Esophagus muscularis mucosa (tissue), 4 donors: Measurements from ENCODE around the gene ELF2. TPM values are rescaled to one million over a fixed set of nuclear protein-coding genes. Genes with fewer than 3 reads are reported as not detected.

Experiments
- DNase-seq: peaks from one replicate; pipeline ENCODE4 v3.0.0-alpha.2; 2017; ENCODE audit errors: extremely low spot score
- H3K27ac ChIP-seq, 4 donors: fragments of 200-600 bp; sonication (generic); replicated peaks in 1 of 4; 1 replicate in 3 of 4; 2 replicates in 1 of 4; pipeline ENCODE4 v1.5.1; 2016 to 2019; ENCODE audit warnings: mild to moderate bottlenecking in 1 of 4
- H3K27me3 ChIP-seq, 4 donors: fragments of 200-600 bp; sonication (generic); one replicate each; pipeline versions ENCODE4 v1.5.1 to v1.6.0; 2016 to 2019
- H3K36me3 ChIP-seq, 4 donors: fragments of 200-600 bp; sonication (generic); one replicate each; pipeline ENCODE4 v1.5.1; 2016 to 2019
- H3K4me1 ChIP-seq, 4 donors: fragments of 200-600 bp; sonication (generic); one replicate each; pipeline ENCODE4 v1.5.1; 2016 to 2019
- H3K4me3 ChIP-seq, 4 donors: fragments of 200-600 bp; sonication (generic); 1 replicate in 2 of 4; 2 replicates in 2 of 4; pipeline ENCODE4 v1.5.1; 2016 to 2019; ENCODE audit warnings: mild to moderate bottlenecking in 4 of 4, moderate library complexity in 1 of 4
- H3K9me3 ChIP-seq, 4 donors: fragments of 200-600 bp; sonication (generic); 1 replicate in 3 of 4; 2 replicates in 1 of 4; pipeline ENCODE4 v1.5.1; 2016 to 2019
- EP300 ChIP-seq: sonication (generic); formaldehyde crosslinking; IDR thresholded peaks from one replicate; pipeline ENCODE4 v1.6.1; 2017; ENCODE audit warnings: antibody characterized with exemption
- POLR2A ChIP-seq: fragments of 450-650 bp; IDR thresholded peaks from one replicate; pipeline ENCODE4 v1.6.1; 2017; ENCODE audit warnings: antibody characterized with exemption, moderate library complexity, mild to moderate bottlenecking, low read depth
- POLR2AphosphoS5 ChIP-seq, 2 donors: sonication (generic); formaldehyde crosslinking; IDR thresholded peaks; one replicate each; pipeline ENCODE4 v1.6.1; 2017; ENCODE audit warnings: antibody characterized with exemption in 2 of 2
- whole genome bisulfite sequencing: methylation state at CpG from one replicate; pipeline ENCODE4 v1.1.5; 2018; 5-methylcytosine and 5-hydroxymethylcytosine counted together
- intact Hi-C: fragments of 100-400 bp; cut with DNase I; formaldehyde crosslinking; loops from one replicate; pipeline ENCODE4 v1.15.1; 2023
- total RNA-seq, 4 donors: library from RNA; depleted of rRNA; stranded (reverse); fragments of >200 nt; gene quantifications; one replicate each; pipeline versions ENCODE4 v1.1.0 to v1.2.1, GENCODE V29; 2016
- TF ChIP-seq, protein P1 (sequence below), 3 experiments: fragments of 200-600 bp in 2 of 3; fragments of 450-650 bp in 1 of 3; sonication (generic) in 2 of 3; IDR thresholded peaks; one replicate each; pipeline ENCODE4 v1.5.1; 2017 to 2019; ENCODE audit warnings: antibody characterized with exemption in 3 of 3, mild to moderate bottlenecking in 2 of 3, moderate library complexity in 1 of 3

Gene ELF2
- total RNA-seq, 4 donors from 2014 or later: 52.3 to 68.5 (median 60.7) TPM

DNA sequence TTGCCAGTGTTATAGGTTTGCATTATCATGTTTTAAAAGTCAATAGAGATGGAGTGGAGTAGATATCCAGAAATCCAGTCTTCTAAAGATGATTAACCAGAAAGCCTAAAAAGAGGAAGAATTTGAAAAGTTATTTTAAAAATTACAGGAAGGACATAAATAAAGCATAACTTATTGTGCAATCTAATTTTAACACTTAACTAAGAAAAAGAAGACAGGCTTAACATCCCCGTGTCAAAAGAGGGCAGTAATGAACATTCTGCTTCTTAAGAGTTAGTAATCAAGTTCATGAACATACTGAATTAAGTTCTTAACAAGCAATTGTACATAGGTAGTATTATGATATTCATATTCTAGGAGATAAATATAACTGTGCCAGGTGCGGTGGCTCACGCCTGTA, 39.3 kb downstream of the ELF2 start:
- 89% methylated on average over 3 of the region's 3 CpGs for WGBS
- H3K36me3 ChIP-seq: peaks cover 0 to 44% (median 20%) of the 10 kb centered on the region in 4 donors
- intact Hi-C loops: no loop called here
- H3K9me3 ChIP-seq: no peaks in the 10 kb centered on the region
- no peaks in the 10 kb centered on the region for H3K27me3 ChIP-seq
- DNase-seq: no peak
- H3K27ac ChIP-seq: no peak overlapping the region
- H3K4me3 ChIP-seq: no peak overlapping the region
- no peak for TF ChIP-seq EP300
- no peak for TF ChIP-seq POLR2A
- TF ChIP-seq, protein P1, sequence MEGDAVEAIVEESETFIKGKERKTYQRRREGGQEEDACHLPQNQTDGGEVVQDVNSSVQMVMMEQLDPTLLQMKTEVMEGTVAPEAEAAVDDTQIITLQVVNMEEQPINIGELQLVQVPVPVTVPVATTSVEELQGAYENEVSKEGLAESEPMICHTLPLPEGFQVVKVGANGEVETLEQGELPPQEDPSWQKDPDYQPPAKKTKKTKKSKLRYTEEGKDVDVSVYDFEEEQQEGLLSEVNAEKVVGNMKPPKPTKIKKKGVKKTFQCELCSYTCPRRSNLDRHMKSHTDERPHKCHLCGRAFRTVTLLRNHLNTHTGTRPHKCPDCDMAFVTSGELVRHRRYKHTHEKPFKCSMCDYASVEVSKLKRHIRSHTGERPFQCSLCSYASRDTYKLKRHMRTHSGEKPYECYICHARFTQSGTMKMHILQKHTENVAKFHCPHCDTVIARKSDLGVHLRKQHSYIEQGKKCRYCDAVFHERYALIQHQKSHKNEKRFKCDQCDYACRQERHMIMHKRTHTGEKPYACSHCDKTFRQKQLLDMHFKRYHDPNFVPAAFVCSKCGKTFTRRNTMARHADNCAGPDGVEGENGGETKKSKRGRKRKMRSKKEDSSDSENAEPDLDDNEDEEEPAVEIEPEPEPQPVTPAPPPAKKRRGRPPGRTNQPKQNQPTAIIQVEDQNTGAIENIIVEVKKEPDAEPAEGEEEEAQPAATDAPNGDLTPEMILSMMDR (IDR thresholded peaks at IDR 0.05): no peak
- no peak for TF ChIP-seq POLR2AphosphoS5 (IDR thresholded peaks at IDR 0.05)
- peaks cover 16 to 30% (median 27%) of the 10 kb centered on the region in 4 donors for H3K4me1 ChIP-seq

DNA sequence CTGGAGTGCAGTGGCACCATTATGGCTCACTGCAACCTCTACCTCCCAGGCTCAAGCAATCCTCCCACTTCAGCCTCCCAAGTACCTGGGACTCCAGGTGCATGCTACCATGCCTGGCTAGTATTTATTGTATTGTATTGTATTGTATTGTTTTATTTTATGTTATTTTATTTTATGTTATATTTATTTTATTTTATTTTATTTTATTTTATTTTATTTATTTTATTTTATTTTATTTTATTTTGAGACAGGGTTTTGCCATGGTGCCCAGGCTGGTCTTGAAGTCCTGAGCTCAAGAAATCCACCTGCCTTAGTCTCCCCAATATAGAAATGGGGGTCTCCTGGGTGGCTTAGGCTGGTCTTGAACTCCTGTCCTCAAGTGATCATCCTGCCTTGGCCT, 42.6 kb downstream of the ELF2 start:
- H3K4me1 ChIP-seq: peaks cover 0 to 26% (median 24%) of the 10 kb centered on the region in 4 donors
- H3K36me3 ChIP-seq: peaks cover 0 to 44% (median 20%) of the 10 kb centered on the region in 4 donors
- no peak for TF ChIP-seq POLR2AphosphoS5 (IDR thresholded peaks at IDR 0.05)
- TF ChIP-seq POLR2A: no peak
- TF ChIP-seq, protein P1 (IDR thresholded peaks at IDR 0.05): no peak
- no peak for TF ChIP-seq EP300
- H3K4me3 ChIP-seq: no peak overlapping the region
- no peaks in the 10 kb centered on the region for H3K27me3 ChIP-seq
- DNase-seq: no peak
- H3K9me3 ChIP-seq: no peaks in the 10 kb centered on the region
- H3K27ac ChIP-seq: no peak overlapping the region
- intact Hi-C loops: no loop called here

DNA sequence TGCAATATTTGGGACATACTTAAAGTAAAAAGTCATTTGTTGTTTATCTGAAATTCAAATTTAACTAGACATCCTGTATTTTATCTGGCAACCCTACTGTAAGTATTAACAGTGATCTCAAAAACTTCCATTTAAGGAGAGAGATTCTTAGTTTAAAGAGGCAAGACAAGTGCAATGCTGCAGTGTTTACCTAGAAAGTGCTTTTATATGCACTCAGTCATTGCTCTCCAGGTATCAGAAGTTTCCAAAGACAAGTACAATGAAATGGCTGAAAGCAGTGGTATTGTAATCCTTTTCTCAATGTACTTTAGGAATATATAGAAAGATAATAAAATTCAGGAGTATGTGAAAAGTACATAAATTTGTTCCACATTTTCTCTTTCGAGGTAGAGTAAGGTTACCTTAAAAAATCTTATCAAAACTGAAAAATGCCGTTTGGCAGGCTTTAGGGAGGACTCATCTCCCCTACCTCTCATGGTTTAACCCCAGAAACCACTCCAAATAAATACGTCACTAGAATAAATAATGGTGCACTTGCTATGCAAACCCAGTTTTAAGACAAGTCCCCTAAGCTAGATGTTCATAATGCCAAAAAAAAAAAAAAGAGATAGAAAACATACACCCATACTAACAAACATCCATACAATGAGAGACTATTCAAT, 45.7 kb downstream of the ELF2 start:
- Histone ChIP-seq H3K4me1 (peaks cover 0 to 26% (median 22%) of the 10 kb centered on the region in 4 donors), H3K36me3 (peaks cover 0 to 29% (median 14%) of the 10 kb centered on the region in 4 donors), H3K27ac (peak overlapping the region in 1 of 4 donors; percentile 14), H3K9me3 (no peaks in the 10 kb centered on the region), H3K27me3 (no peaks in the 10 kb centered on the region), H3K4me3 (no peak overlapping the region)
- no peak for TF ChIP-seq EP300
- no peak for TF ChIP-seq POLR2A
- no peak for TF ChIP-seq POLR2AphosphoS5 (IDR thresholded peaks at IDR 0.05)
- TF ChIP-seq, protein P1 (IDR thresholded peaks at IDR 0.05): no peak
- 50% methylated on average over 3 of the region's 3 CpGs for WGBS
- intact Hi-C loops: no loop called here
- no peak for DNase-seq

DNA sequence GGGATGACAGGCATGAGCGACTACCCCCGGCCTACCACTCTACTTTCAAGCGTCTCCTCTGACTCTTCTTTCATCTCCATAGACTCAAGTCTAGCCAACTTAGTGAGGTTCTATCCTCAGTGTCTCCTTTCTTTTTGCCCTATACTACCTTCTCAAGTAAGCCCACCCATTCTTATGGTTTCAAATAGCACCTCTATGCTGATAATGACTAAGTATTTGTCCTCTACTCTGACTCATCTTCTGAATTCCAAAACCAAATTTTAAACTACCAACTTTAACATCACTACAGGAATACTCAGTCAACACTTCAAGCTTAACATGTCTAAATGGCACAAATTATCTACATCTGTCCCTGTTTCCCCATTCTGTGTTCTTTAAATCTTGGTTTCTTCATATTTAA, 47.8 kb downstream of the ELF2 start:
- Histone ChIP-seq H3K27ac (no peak overlapping the region), H3K27me3 (no peaks in the 10 kb centered on the region), H3K36me3 (peaks cover 0 to 22% (median 9%) of the 10 kb centered on the region in 4 donors), H3K9me3 (no peaks in the 10 kb centered on the region), H3K4me3 (no peak overlapping the region), H3K4me1 (peaks cover 0 to 30% (median 22%) of the 10 kb centered on the region in 4 donors)
- DNase-seq: no peak
- WGBS: 79% methylated on average over 3 of the region's 3 CpGs
- intact Hi-C loops: no loop called here
- TF ChIP-seq, protein P1 (IDR thresholded peaks at IDR 0.05): no peak
- TF ChIP-seq POLR2A: no peak
- TF ChIP-seq EP300: no peak
- no peak for TF ChIP-seq POLR2AphosphoS5 (IDR thresholded peaks at IDR 0.05)

DNA sequence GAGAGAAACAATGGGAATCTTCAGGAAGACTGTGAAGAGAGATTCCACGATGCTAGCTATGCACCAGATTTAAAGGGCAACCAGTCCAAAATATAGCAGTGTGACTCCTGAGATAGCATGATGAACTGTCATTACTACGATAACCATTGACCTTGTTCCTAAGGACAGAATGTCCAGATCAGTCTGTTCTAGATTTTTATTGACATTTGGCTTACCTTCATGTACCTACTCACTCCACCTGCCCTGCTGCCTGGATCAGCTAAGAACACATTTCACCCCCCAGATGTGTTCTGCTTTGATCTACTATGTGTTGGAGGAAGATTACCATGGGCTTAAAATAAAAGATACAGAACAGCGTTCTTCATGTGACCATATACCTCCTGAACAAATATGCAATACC, 50.1 kb downstream of the ELF2 start:
- intact Hi-C loops: no loop called here
- Histone ChIP-seq H3K36me3 (peaks cover 0 to 13% (median 8%) of the 10 kb centered on the region in 4 donors), H3K4me3 (no peak overlapping the region), H3K4me1 (peaks cover 0 to 27% (median 17%) of the 10 kb centered on the region in 4 donors), H3K27ac (no peak overlapping the region), H3K27me3 (no peaks in the 10 kb centered on the region), H3K9me3 (no peaks in the 10 kb centered on the region)
- WGBS: 86% methylated on average over 3 of the region's 3 CpGs
- TF ChIP-seq EP300 (no peak), POLR2A (no peak), POLR2AphosphoS5 (IDR thresholded peaks at IDR 0.05) (no peak)
- TF ChIP-seq, protein P1 (IDR thresholded peaks at IDR 0.05): no peak
- no peak for DNase-seq
